ENCODE data around the gene BRME1. TPM values are rescaled to one million over a fixed set of nuclear protein-coding genes. Genes with fewer than 3 reads are reported as not detected.

BRME1 gene
- polyA plus RNA-seq, 1 donor (not counting 4 experiments of a cell fraction or from before 2014, with no cell fraction given) = 0.22 TPM

GRCh38 chr19:13951799-13952153 lies 45.9 kb upstream of the BRME1 start:
- H3K36me3 ChIP-seq (ENCODE audit: control insufficient read depth in 2 of 2, extremely low read depth in 1 of 2, insufficient read depth in 2 of 2, low read length in 2 of 2) = peaks cover 9 to 16% of the 10 kb centered on the region in 2 experiments
- peak overlapping the region; percentile 77 for H3K4me2 ChIP-seq (ENCODE audit: control insufficient read depth, extremely low read depth, insufficient read depth, low read depth, low read length)
- peak overlapping the region; percentile 71 for H2AFZ ChIP-seq (ENCODE audit: control insufficient read depth, low read length)
- H3K9me3 ChIP-seq (ENCODE audit: control insufficient read depth, low read depth, low read length) = no peaks in the 10 kb centered on the region
- peak overlapping the region; percentile 32 to 59 (median 47) for H3K4me3 ChIP-seq (ENCODE audit: control insufficient read depth in 2 of 3, extremely low read depth in 1 of 3, insufficient read depth in 2 of 3, low read depth in 1 of 3, low read length in 3 of 3)
- no peak for DNase-seq (ENCODE audit: low read depth, low spot score)
- H3K79me2 ChIP-seq (ENCODE audit: control insufficient read depth, insufficient read depth, low read length) = peaks cover 19% of the 10 kb centered on the region
- H3K9ac ChIP-seq (ENCODE audit: control insufficient read depth, extremely low read depth, insufficient read depth, low read length) = no peak overlapping the region
- H3K27me3 ChIP-seq (ENCODE audit: control insufficient read depth, extremely low read depth, insufficient read depth, low read length) = no peaks in the 10 kb centered on the region
- dilution Hi-C loops (cut with MboI; ENCODE audit: extremely low pct_ligation_motif_present, low sequenced_read_pairs) = no loop called here
- no peak for TF ChIP-seq EZH2 (IDR thresholded peaks at IDR 0.05; ENCODE audit: low read length)
- TF ChIP-seq CTCF (optimal IDR thresholded peaks at IDR 0.05 in 1 of 3, IDR thresholded peaks at IDR 0.05 in 1 of 3, conservative IDR thresholded peaks at IDR 0.05 in 1 of 3; ENCODE audit: extremely low read depth in 1 of 3, insufficient read depth in 2 of 3, low read length in 3 of 3) = no peak
- peaks cover 9% of the 10 kb centered on the region for H3K4me1 ChIP-seq (ENCODE audit: control insufficient read depth, extremely low read depth, insufficient read depth, low read length)
- H3K9me1 ChIP-seq (ENCODE audit: control insufficient read depth, extremely low read depth, insufficient read depth, low read length) = no peaks in the 10 kb centered on the region
- no peak overlapping the region for H3K27ac ChIP-seq (ENCODE audit: control insufficient read depth, insufficient read depth, low read length)
- no peaks in the 10 kb centered on the region for H4K20me1 ChIP-seq (ENCODE audit: control insufficient read depth, extremely low read depth, insufficient read depth, low read length)
- no peak for FAIRE-seq

- no peaks in the 10 kb centered on the region for H4K20me1 ChIP-seq (ENCODE audit: control insufficient read depth, extremely low read depth, insufficient read depth, low read length)
- no peak overlapping the region for H3K27ac ChIP-seq (ENCODE audit: control insufficient read depth, insufficient read depth, low read length)
- TF ChIP-seq CTCF (optimal IDR thresholded peaks at IDR 0.05 in 1 of 3, IDR thresholded peaks at IDR 0.05 in 1 of 3, conservative IDR thresholded peaks at IDR 0.05 in 1 of 3; ENCODE audit: extremely low read depth in 1 of 3, insufficient read depth in 2 of 3, low read length in 3 of 3) (no peak), EZH2 (IDR thresholded peaks at IDR 0.05; ENCODE audit: low read length) (no peak)
- H3K4me1 ChIP-seq (ENCODE audit: control insufficient read depth, extremely low read depth, insufficient read depth, low read length) = peaks cover 16% of the 10 kb centered on the region
- H3K27me3 ChIP-seq (ENCODE audit: control insufficient read depth, extremely low read depth, insufficient read depth, low read length) = no peaks in the 10 kb centered on the region
- dilution Hi-C loops (cut with MboI; ENCODE audit: extremely low pct_ligation_motif_present, low sequenced_read_pairs) = no loop called here
- no peak overlapping the region for H3K4me3 ChIP-seq (ENCODE audit: control insufficient read depth in 2 of 3, extremely low read depth in 1 of 3, insufficient read depth in 2 of 3, low read depth in 1 of 3, low read length in 3 of 3)
- no peak overlapping the region for H3K9ac ChIP-seq (ENCODE audit: control insufficient read depth, extremely low read depth, insufficient read depth, low read length)
- FAIRE-seq (no peak), DNase-seq (ENCODE audit: low read depth, low spot score) (no peak)
- peaks cover 19% of the 10 kb centered on the region for H3K79me2 ChIP-seq (ENCODE audit: control insufficient read depth, insufficient read depth, low read length)
- H3K36me3 ChIP-seq (ENCODE audit: control insufficient read depth in 2 of 2, extremely low read depth in 1 of 2, insufficient read depth in 2 of 2, low read length in 2 of 2) = peaks cover 5 to 9% of the 10 kb centered on the region in 2 experiments
- no peak overlapping the region for H2AFZ ChIP-seq (ENCODE audit: control insufficient read depth, low read length)
- no peaks in the 10 kb centered on the region for H3K9me3 ChIP-seq (ENCODE audit: control insufficient read depth, low read depth, low read length)
- H3K9me1 ChIP-seq (ENCODE audit: control insufficient read depth, extremely low read depth, insufficient read depth, low read length) = no peaks in the 10 kb centered on the region
- no peak overlapping the region for H3K4me2 ChIP-seq (ENCODE audit: control insufficient read depth, extremely low read depth, insufficient read depth, low read depth, low read length)
Measured at GRCh38 chr19:13951043-13951442, 45.1 kb upstream of the BRME1 start.
